GM21717 (cell line): ENCODE measurements around the gene SGPL1.

Experiments
- ATAC-seq: cut with Tn5 transposase; IDR thresholded peaks from one replicate; pipeline ENCODE4 v1.9.1; 2021; ENCODE audit warnings: mild to moderate bottlenecking, moderate library complexity; ENCODE audit not compliant: unreplicated experiment

Gene SGPL1

DNA sequence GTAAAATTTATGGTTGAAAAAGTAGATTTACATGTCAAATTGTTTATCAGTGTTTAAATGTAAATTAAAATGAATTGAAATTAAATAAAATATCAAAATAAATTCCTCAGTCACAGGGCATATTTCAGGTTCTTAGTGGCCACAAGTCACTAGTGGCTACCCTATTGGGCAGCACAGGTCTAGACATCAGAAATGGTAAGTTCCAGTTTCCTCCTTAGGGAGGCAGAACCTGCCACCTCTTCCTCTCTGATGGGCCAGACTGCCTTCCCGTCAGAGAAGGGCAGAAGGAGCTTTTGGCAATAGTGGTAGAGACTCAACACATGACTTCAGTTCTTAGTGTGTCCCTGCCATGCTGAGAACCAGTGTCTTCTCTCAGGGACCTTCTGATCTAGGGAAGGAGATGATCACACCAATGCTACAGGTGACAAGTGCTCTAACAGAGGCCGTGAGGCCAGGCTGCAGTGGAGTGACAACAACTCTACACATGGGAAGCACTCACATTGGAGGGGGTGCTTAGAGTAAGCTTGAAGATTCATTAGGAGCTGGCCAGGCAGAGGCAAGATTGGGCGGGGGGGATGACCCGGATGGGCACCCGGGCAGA lies 87.0 kb downstream of the SGPL1 start:
- no peak for ATAC-seq

DNA sequence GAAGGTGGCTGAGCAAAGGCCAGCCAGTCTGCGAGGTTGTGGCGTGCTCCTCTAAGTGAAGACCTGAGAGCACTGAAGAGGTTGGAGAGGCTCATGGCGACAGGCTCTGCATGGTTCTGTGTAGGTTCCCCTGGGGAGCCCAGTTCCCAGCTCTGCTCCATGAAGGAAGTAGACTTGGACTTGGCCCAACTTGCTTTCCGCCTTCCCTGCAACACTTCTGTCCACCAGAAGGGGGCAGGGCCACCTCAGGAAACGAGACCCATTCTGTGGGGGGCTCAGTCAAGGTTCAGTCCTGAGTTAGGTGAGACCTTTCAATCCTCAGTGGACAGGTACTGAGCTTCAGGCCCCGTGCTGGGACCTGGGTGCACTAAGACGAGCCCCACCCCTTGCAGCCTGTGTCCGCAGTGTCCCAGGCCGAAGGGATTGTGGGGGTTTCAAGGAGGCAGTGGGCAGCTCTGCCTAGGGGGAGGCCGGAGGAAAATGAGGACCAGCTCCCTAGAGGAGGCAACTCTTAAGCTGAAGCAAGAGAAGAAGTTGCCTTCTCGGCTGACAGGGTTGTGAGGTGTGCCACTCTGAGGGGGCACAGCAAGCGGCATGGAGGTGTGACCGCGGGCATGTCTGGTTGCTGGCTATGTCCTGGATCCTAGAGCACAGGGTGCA lies 87.6 kb downstream of the SGPL1 start:
- no peak for ATAC-seq

- no peak for ATAC-seq
Measured at GRCh38 chr10:70905071-70906021, 89.6 kb downstream of the SGPL1 start.

DNA sequence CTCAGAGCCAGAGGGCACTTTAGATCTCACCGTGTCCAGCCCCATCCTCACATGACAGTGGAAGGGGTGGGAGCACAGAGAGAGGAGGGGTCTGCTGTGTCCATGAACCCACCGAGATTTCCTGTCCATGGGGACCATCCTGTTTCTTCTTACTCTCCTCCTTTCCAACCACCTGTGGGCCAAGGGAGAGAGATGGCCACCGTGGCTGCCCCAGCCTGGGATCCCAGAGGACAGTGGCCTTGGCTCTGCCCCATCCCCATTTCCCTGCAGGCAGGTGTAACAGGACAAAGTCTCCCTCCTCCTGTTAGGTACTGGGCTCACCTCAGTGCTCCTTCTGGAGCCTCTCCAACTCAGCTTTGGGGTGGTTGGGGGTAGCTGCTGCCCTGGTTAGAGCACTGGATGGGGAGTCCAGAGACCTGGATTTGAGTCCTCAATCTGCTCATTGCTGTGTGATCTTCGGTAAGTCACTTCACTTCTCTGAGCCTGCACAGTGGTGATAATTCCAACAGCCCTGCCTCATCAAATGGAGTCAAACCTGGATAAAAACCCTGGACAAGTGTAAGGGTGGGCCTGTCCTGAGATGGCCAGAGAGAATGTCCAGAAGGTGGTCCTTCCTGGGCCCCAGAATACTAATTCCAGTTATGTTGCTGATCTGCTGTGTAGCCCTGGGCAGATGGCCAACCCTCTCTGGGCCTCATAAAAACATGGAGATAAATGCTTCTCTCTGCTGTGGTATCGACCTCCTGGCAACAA lies 90.5 kb downstream of the SGPL1 start:
- no peak for ATAC-seq

GRCh38 chr10:70906953-70907636 lies 91.3 kb downstream of the SGPL1 start:
- ATAC-seq, result no peak

DNA sequence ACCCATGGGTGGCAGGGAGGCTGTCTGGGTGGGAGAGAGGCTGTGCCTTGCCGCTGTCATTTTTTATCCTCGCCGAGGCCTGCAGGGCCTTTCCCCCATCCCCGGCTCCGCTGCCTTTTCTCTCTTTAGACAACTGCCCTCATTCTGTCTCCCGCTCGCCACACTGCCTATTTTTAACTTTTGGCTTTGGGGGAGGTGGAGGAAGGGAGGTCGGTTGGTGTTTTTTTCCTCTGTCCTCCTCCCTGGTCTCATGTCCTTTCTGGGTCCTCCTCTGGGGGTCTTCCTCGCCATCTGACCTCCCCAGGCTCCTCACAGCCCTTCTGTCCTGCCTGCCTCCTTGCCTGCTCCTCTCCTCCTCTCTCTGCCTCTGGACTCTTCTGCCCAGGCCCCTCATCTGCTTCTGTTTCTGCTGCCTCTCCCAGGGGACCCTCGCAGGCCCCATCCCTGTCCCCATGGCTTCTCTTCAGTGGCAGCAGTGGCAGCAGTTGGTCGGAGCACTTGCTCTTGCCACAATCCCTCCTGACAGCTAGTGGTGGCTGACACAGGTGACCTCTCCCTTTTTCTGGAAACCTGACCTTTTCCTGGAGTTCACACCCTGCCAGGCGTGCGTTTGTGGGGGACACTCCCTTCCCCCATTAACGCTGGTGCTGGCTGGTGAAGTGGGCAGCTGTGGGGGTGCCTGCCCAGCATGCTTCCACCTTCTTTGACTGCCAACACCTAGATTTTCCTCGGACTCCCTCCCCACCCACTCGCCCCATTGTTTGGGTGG lies 92.1 kb downstream of the SGPL1 start:
- ATAC-seq, result no peak

DNA sequence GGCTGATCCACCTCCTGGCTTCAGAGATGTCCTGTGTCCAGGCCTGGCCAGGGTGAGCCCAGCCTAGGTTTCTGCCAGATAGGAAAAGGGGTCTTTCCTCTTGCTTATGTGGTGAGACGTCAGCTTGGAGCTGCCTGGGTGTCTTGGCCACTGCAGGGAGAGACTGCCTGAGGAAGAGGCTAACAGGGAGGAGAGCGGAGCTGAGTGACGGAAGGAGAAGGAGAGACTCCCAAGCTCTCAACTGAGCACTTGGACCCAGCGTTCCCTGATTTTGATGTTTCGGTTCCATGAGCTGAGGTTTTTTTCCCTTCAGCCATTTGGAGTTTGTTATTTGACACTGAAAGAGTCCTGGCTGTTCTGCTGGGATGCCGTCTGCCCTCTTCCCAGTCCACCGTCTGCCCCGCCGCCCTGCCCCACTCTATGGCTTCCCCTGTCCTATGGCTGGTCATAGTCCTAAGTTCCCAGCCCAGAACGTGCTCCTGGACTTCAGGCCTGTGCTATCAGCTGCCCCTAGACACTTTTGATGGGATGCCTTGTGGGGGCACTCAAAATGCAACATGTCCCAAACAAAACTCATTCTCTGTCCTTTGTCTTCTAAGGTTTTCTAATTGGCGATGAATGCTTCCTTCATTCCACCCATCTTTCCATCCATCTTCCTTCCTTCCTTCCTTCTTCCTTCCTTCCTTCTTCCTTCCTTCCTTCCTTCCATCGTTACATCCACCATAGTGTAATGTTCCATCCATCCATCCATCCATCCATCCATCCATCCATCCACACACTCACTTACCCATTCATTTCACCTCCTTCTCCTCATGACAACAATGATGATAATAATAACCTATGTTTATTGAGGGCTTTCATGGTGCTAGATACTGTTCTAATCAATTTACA lies 92.9 kb downstream of the SGPL1 start:
- ATAC-seq, result no peak

GRCh38 chr10:70909326-70909935 lies 93.7 kb downstream of the SGPL1 start:
- ATAC-seq, result no peak

DNA sequence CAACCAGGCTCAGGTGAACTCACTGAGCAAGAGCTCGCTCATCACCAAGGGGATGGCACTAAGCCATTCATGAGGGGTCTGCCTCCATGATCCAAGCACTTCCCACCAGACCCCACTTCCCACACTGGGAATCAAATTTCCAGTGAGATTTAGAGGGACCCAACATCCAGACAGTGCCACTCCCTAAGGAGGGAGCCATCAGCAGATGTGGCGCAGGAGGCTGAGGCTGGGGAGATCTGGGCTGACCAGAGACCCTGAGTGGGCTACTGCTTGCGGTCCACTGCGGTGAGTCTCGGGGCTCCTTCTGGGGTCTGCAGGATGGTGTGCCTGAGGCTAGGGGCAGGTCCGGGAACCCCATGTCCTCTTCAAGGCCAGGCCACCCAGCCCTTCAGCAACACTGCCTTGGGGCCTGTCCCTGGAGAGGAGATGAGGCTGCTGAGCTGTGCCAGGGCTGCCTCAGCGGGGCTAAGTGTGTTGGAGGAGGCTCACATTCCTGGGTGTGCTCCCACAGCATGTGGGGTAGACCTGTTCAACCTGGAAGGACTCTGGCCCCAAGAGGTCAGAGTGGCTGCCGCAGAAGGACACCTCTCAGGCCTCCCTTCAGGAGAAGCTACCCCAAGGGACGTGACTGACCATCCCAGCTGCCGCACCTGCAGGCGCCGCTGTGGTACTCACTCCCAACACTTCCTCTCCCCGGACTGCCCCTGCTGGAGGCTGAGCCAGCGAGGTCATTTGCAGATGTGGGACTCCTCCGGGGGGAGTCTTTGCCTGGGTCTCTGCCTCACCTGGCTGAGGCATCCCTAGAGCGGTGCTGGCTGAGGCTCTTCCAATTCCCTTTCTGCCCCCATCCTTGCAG lies 95.0 kb downstream of the SGPL1 start:
- no peak for ATAC-seq

DNA sequence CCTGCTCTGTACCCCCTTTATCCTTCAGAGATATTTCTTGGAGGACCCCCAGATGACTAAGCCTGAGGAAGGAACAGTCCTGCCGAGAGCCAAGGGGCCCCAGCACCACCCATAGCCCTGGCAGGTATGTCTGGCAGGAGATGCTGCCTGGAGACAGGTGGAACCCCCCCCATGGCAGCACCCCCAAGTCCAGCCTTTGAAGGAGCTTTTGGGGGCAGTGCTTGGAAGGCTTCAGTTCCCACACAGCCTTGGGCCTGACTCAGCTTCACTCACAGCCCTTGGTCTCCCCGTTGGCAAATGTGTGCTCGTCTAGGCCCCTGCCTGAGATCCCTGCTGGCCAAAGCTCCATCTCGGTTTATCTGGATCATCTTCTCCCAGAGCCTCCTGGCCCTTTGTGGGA lies 95.6 kb downstream of the SGPL1 start:
- no peak for ATAC-seq

- no peak for ATAC-seq
Measured at GRCh38 chr10:70912556-70912955, 96.8 kb downstream of the SGPL1 start.

- no peak for ATAC-seq
Measured at GRCh38 chr10:70913191-70913892, 97.6 kb downstream of the SGPL1 start.

- no peak for ATAC-seq
Measured at GRCh38 chr10:70913893-70914240, 98.1 kb downstream of the SGPL1 start.

DNA sequence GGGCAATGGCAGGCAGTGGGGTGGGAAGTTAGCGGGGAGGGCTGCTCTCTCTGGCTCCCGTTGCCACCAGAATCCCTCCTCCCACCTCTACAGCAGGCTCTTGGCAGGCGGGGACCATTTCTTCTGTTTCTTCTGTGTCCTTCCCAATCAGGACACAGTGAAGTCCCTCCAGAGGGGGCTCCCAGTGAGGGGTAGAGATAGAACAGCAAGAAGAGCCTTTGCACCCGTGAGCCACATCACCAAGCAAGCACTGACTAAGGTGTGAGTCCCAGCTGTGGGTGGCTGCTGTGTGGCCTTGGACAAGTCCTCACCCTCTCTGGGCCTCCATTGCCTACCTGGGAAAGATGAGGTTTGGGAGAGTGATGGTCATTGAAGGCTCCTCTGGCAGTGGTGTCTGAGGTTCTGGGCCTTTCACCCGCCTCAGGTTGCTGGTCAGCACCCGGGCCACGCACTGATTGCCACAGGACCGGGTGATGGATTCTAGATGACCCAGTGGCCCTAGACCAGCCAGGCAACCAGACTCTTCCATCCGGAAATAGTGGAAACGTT lies 98.6 kb downstream of the SGPL1 start:
- ATAC-seq, result no peak

GRCh38 chr10:70915206-70915605 lies 99.5 kb downstream of the SGPL1 start:
- ATAC-seq, result no peak

GRCh38 chr10:70915806-70916205 lies 100.1 kb downstream of the SGPL1 start:
- no peak for ATAC-seq

GRCh38 chr10:70916241-70916640 lies 100.5 kb downstream of the SGPL1 start:
- no peak for ATAC-seq
